ENCODE results near the gene CREG2.

GRCh38 chr2:101371636-101372035 lies 15.7 kb downstream of the CREG2 start:
- TF ChIP-seq POLR2AphosphoS5 (IDR thresholded peaks at IDR 0.05; ENCODE audit: low read depth, low read length) (no peak), TAF1 (IDR thresholded peaks at IDR 0.05; ENCODE audit: borderline replicate concordance, insufficient read depth, low read length) (no peak)
